H1 (cell line): ENCODE data around the gene THADA. TPM values are rescaled to one million over a fixed set of nuclear protein-coding genes. Genes with fewer than 3 reads are reported as not detected.

ENCODE experiments used
- CTCF ChIA-PET: fragments of 300-600 bp; sonication (Branson Sonifier 250); formaldehyde crosslinking; loops from one replicate; lab custom pipeline; 2021; ENCODE audit not compliant: partially characterized antibody; lab: Charles Lee
- POLR2A ChIA-PET: fragments of 300-600 bp; sonication (Branson Sonifier 250); formaldehyde crosslinking; loops from one replicate; lab custom pipeline; 2021; ENCODE audit warnings: inconsistent platforms; ENCODE audit not compliant: partially characterized antibody; lab: Charles Lee
- DNase-seq, 2 experiments: peaks; one replicate each; pipeline versions ENCODE4 v3.0.0 to v3.0.0-alpha.2; 2010 to 2022; ENCODE audit warnings: low spot score in 2 of 2, low read depth in 1 of 2, mixed read lengths in 1 of 2
- FAIRE-seq: peaks from 2 replicates; lab custom pipeline; 2011; peaks lifted over from hg19 to GRCh38; lab: Jason Lieb, UNC
- H2AFZ ChIP-seq: 2 replicates; pipeline ENCODE4 v1.8.1; 2012; ENCODE audit warnings: low read length, inconsistent platforms
- H2AK5ac ChIP-seq: 2 replicates; pipeline ENCODE4 v1.6.1; 2013; ENCODE audit warnings: low read depth, low read length
- H2BK120ac ChIP-seq: replicated peaks from 2 replicates; pipeline ENCODE3; 2013; ENCODE audit warnings: low read depth, low read length, inconsistent platforms
- H2BK12ac ChIP-seq: 2 replicates; pipeline ENCODE4 v1.6.1; 2013; ENCODE audit warnings: low read depth, low read length
- H2BK15ac ChIP-seq: 2 replicates; pipeline ENCODE4 v1.6.1; 2013; ENCODE audit warnings: low read length
- H2BK20ac ChIP-seq: 2 replicates; pipeline ENCODE4 v1.6.1; 2013; ENCODE audit warnings: low read length
- H2BK5ac ChIP-seq: 2 replicates; pipeline ENCODE4 v1.6.1; 2013; ENCODE audit warnings: low read depth, low read length
- H3K14ac ChIP-seq: 2 replicates; pipeline ENCODE4 v1.6.1; 2013; ENCODE audit warnings: inconsistent platforms; ENCODE audit not compliant: insufficient read length
- H3K18ac ChIP-seq: 2 replicates; pipeline ENCODE4 v1.6.1; 2013; ENCODE audit warnings: low read length; ENCODE audit errors: extremely low read depth
- H3K23ac ChIP-seq: 2 replicates; pipeline ENCODE4 v1.6.1; 2013; ENCODE audit warnings: inconsistent platforms; ENCODE audit not compliant: insufficient read length
- H3K23me2 ChIP-seq: 2 replicates; pipeline ENCODE4 v1.6.1; 2013; ENCODE audit warnings: low read depth, low read length
- H3K27ac ChIP-seq: 2 replicates; pipeline ENCODE4 v1.6.1; 2011; ENCODE audit warnings: low read depth, low read length, inconsistent platforms
- H3K27me3 ChIP-seq, 4 experiments: replicated peaks in 1 of 4; 1 replicate in 1 of 4; 2 replicates in 3 of 4; pipeline versions ENCODE4 v1.6.1 to v1.8.1; 2011 to 2013; ENCODE audit warnings: low read length in 3 of 4, mild to moderate bottlenecking in 3 of 4, inconsistent platforms in 2 of 4, mixed read lengths in 2 of 4, moderate library complexity in 1 of 4; ENCODE audit not compliant: control insufficient read depth in 3 of 4, insufficient read depth in 3 of 4; ENCODE audit errors: extremely low read depth in 1 of 4
- H3K36me3 ChIP-seq, 4 experiments: 2 replicates each; pipeline versions ENCODE4 v1.6.1 to v1.8.1; 2011 to 2013; ENCODE audit warnings: mild to moderate bottlenecking in 4 of 4, low read length in 3 of 4, moderate library complexity in 2 of 4, control low read depth in 1 of 4, inconsistent platforms in 1 of 4; ENCODE audit not compliant: insufficient read depth in 4 of 4, control insufficient read depth in 2 of 4
- H3K4ac ChIP-seq: replicated peaks from 2 replicates; pipeline ENCODE3; 2013; ENCODE audit warnings: low read length, low read depth, mixed read lengths, inconsistent platforms; ENCODE audit not compliant: insufficient read length
- H3K4me1 ChIP-seq, 4 experiments: replicated peaks in 1 of 4; 1 replicate in 1 of 4; 2 replicates in 3 of 4; pipeline versions ENCODE4 v1.6.1 to v1.8.1; 2011 to 2013; ENCODE audit warnings: low read length in 3 of 4, inconsistent platforms in 2 of 4, mixed read lengths in 1 of 4; ENCODE audit not compliant: insufficient read depth in 4 of 4, control insufficient read depth in 3 of 4
- H3K4me2 ChIP-seq, 2 experiments: 2 replicates each; pipeline versions ENCODE4 v1.6.1 to v1.8.1; 2011 to 2013; ENCODE audit warnings: low read depth in 2 of 2, low read length in 2 of 2, control low read depth in 1 of 2, inconsistent platforms in 1 of 2, mild to moderate bottlenecking in 1 of 2; ENCODE audit not compliant: insufficient read depth in 1 of 2
- H3K4me3 ChIP-seq, 4 experiments: fragments of 200-600, 300-600 bp in 1 of 4; sonication (generic), shearing (Covaris generic), sonication (Bioruptor Twin) in 1 of 4; 2 replicates each; pipeline versions ENCODE4 v1.5.1 to v1.8.1; 2011 to 2016; ENCODE audit warnings: low read length in 4 of 4, low read depth in 3 of 4, control low read depth in 2 of 4, inconsistent platforms in 2 of 4, mild to moderate bottlenecking in 2 of 4, mixed read lengths in 1 of 4, moderate library complexity in 1 of 4; ENCODE audit not compliant: insufficient read depth in 2 of 4; ENCODE audit errors: extremely low read depth in 1 of 4
- H3K56ac ChIP-seq: replicated peaks from 2 replicates; pipeline ENCODE3; 2013; ENCODE audit warnings: low read depth, mild to moderate bottlenecking, mixed read lengths, low read length, inconsistent platforms; ENCODE audit not compliant: insufficient read length
- H3K79me1 ChIP-seq: 2 replicates; pipeline ENCODE4 v1.6.1; 2013; ENCODE audit warnings: low read depth, low read length, control low read depth
- H3K79me2 ChIP-seq, 2 experiments: 2 replicates each; pipeline versions ENCODE4 v1.6.1 to v1.8.1; 2012 to 2013; ENCODE audit warnings: low read length in 2 of 2, mild to moderate bottlenecking in 2 of 2, inconsistent platforms in 1 of 2; ENCODE audit not compliant: insufficient read depth in 2 of 2, control insufficient read depth in 1 of 2
- H3K9ac ChIP-seq, 4 experiments: replicated peaks in 1 of 4; 1 replicate in 1 of 4; 2 replicates in 3 of 4; pipeline versions ENCODE4 v1.6.1 to v1.8.1; 2011 to 2013; ENCODE audit warnings: low read depth in 3 of 4, low read length in 3 of 4, control low read depth in 2 of 4, mild to moderate bottlenecking in 2 of 4, moderate library complexity in 2 of 4, inconsistent platforms in 1 of 4; ENCODE audit errors: extremely low read depth in 1 of 4
- H3K9me3 ChIP-seq, 2 experiments: 2 replicates each; pipeline versions ENCODE4 v1.6.1 to v1.8.1; 2012 to 2013; ENCODE audit warnings: mild to moderate bottlenecking in 2 of 2, moderate library complexity in 2 of 2, control low read depth in 1 of 2, inconsistent platforms in 1 of 2, low read depth in 1 of 2, low read length in 1 of 2, mixed read lengths in 1 of 2; ENCODE audit not compliant: insufficient read depth in 2 of 2
- H4K20me1 ChIP-seq, 2 experiments: replicated peaks in 1 of 2; 2 replicates each; pipeline versions ENCODE3 to v1.8.1; 2011 to 2013; ENCODE audit warnings: inconsistent platforms in 2 of 2, low read length in 2 of 2, mild to moderate bottlenecking in 1 of 2; ENCODE audit not compliant: insufficient read depth in 2 of 2, control insufficient read depth in 1 of 2
- H4K5ac ChIP-seq: 2 replicates; pipeline ENCODE4 v1.6.1; 2013; ENCODE audit warnings: low read length, low read depth, mixed read lengths, inconsistent platforms; ENCODE audit not compliant: insufficient read length
- H4K8ac ChIP-seq: 2 replicates; pipeline ENCODE4 v1.8.0; 2013; ENCODE audit warnings: mild to moderate bottlenecking, moderate library complexity, low read length, inconsistent platforms; ENCODE audit not compliant: insufficient read depth; ENCODE audit errors: extremely low read depth
- H4K91ac ChIP-seq: replicated peaks from 2 replicates; pipeline ENCODE3; 2013; ENCODE audit warnings: low read length, mixed read lengths, inconsistent platforms; ENCODE audit not compliant: insufficient read length
- BACH1 ChIP-seq: IDR thresholded peaks from 2 replicates; pipeline ENCODE4 v1.6.1; 2012; ENCODE audit warnings: low read length, improper control_type of control experiment
- CTCF ChIP-seq, 3 experiments: IDR thresholded peaks; 1 replicate in 2 of 3; 2 replicates in 1 of 3; pipeline versions ENCODE4 v1.5.1 to v1.6.1; 2011; ENCODE audit warnings: low read length in 3 of 3, mild to moderate bottlenecking in 3 of 3, inconsistent platforms in 2 of 3, low read depth in 1 of 3, moderate library complexity in 1 of 3; ENCODE audit not compliant: insufficient read depth in 1 of 3; ENCODE audit errors: control extremely low read depth in 1 of 3
- KDM4A ChIP-seq: IDR thresholded peaks from one replicate; pipeline ENCODE4 v1.7.1; 2012; ENCODE audit warnings: low read depth, mild to moderate bottlenecking, moderate library complexity, low read length, inconsistent platforms; ENCODE audit not compliant: severe bottlenecking
- KDM5A ChIP-seq: fragments of 200-600 bp; IDR thresholded peaks from 2 replicates; pipeline ENCODE4 v1.7.1; 2012; ENCODE audit warnings: mild to moderate bottlenecking, low read length, inconsistent platforms, mixed read lengths
- RNF2 ChIP-seq: fragments of 200-900, 300-1000 bp; sonication (generic); IDR thresholded peaks from 2 replicates; pipeline ENCODE4 v1.7.1; 2016; ENCODE audit warnings: borderline replicate concordance, low read depth, mild to moderate bottlenecking, antibody characterized with exemption, low read length; ENCODE audit not compliant: poor library complexity, severe bottlenecking; ENCODE audit errors: missing control alignments
- SAP30 ChIP-seq: fragments of 300-600 bp; sonication (generic); IDR thresholded peaks from 2 replicates; pipeline ENCODE4 v1.7.1; 2012; ENCODE audit warnings: low read length, moderate library complexity, mild to moderate bottlenecking, inconsistent platforms; ENCODE audit not compliant: insufficient read depth, insufficient replicate concordance
- SIN3A ChIP-seq, 2 experiments: IDR thresholded peaks in 1 of 2; conservative IDR thresholded peaks in 1 of 2; 2 replicates each; pipeline ENCODE4 v1.6.1; 2011 to 2012; ENCODE audit warnings: low read length in 2 of 2, improper control_type of control experiment in 1 of 2, low read depth in 1 of 2, mild to moderate bottlenecking in 1 of 2
- TAF7 ChIP-seq: optimal IDR thresholded peaks from 2 replicates; pipeline ENCODE3; 2011; ENCODE audit warnings: low read depth, mild to moderate bottlenecking, inconsistent platforms, low read length, moderate library complexity, borderline replicate concordance
- WGBS, 2 experiments: shearing (Covaris generic) in 1 of 2; methylation state at CpG; one replicate each; pipeline versions ENCODE4 v1.1.6 to v1.1.7; 2013 to 2015; ENCODE audit warnings: low lambda C conversion rate in 2 of 2, mixed read lengths in 2 of 2, inconsistent platforms in 1 of 2, low coverage in 1 of 2, missing lambda C conversion rate in 1 of 2; ENCODE audit not compliant: insufficient replicate concordance in 2 of 2, insufficient coverage in 1 of 2, insufficient read length in 1 of 2; ENCODE audit errors: extremely low coverage in 1 of 2, missing lambda C conversion rate in 1 of 2; 5-methylcytosine and 5-hydroxymethylcytosine counted together
- polyA plus RNA-seq, 7 experiments: library from polyadenylated mRNA; depleted of rRNA in 3 of 7; stranded (reverse) in 5 of 7; unstranded in 2 of 7; fragments of >200 nt in 5 of 7; fragments of 200-250 nt in 2 of 7; gene quantifications; 1 replicate in 5 of 7; 2 replicates in 1 of 7; 4 replicates in 1 of 7; pipeline versions ENCODE4 v1.2.1 to v1.2.3, GENCODE V29; 2011 to 2013; ENCODE audit warnings: missing spikeins in 2 of 7, mixed read lengths in 2 of 7
- total RNA-seq: library from RNA; stranded (reverse); fragmentation: NEBNext Ultra II Directional; extraction: Animal tissue kit (Norgen Biotek cat#: 25700); gene quantifications from 2 replicates; pipeline ENCODE4 v1.2.1, GENCODE V29; 2021
- TF ChIP-seq, protein P1 (sequence below): IDR thresholded peaks from 2 replicates; pipeline ENCODE4 v1.6.1; 2011; ENCODE audit warnings: low read depth, mild to moderate bottlenecking, low read length; ENCODE audit not compliant: insufficient read depth

The THADA gene
- total and polyA plus RNA-seq, 2 of the 8 experiments (the other 6 are each of a cell fraction or from before 2014, with no cell fraction given), result 22.4 to 26.8 TPM

DNA sequence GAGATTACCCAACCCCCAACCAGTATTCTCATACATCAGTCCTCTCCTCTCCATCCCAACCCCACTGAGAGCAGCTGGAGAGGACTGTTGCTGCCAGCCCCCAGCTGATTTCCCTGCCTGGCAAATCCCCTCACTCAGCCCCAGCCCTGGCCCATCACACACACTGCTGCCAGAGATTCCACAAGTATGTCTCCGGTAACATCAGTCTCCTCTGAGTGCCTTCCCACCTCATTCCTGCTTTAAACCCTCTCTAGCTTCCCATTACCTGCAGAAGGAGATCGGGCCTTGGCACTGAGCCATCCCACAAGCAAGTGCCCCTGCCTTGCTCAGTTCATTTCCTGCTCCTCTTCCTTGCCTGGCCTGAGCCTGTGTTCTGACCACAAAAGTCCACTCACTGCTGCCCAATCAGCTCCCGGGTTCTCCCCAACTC, 318.9 kb downstream of the THADA start:
- Histone ChIP-seq H3K56ac (no peak overlapping the region), H2AFZ (no peak overlapping the region), H3K18ac (no peak overlapping the region), H3K9ac (no peak overlapping the region), H3K4me2 (no peak overlapping the region), H2BK12ac (no peak overlapping the region), H3K79me1 (no peaks in the 10 kb centered on the region), H2BK15ac (no peak overlapping the region), H4K8ac (no peak overlapping the region; the same call in 1 of the 2 replicates), H2AK5ac (no peak overlapping the region), H3K36me3 (no peaks in the 10 kb centered on the region; a peak in 1 of 8 replicates), H3K4me3 (no peak overlapping the region), H3K79me2 (no peaks in the 10 kb centered on the region), H4K5ac (no peak overlapping the region), H2BK20ac (no peak overlapping the region), H3K4me1 (peaks cover 0 to 3% (median 1%) of the 10 kb centered on the region in 4 experiments; a peak in 4 of 7 replicates), H3K27ac (no peak overlapping the region), H4K20me1 (no peaks in the 10 kb centered on the region), H3K27me3 (no peaks in the 10 kb centered on the region), H3K14ac (no peak overlapping the region), H2BK5ac (no peak overlapping the region), H4K91ac (no peak overlapping the region), H3K9me3 (no peaks in the 10 kb centered on the region), H3K23me2 (no peaks in the 10 kb centered on the region), H3K4ac (no peak overlapping the region), H3K23ac (no peak overlapping the region), H2BK120ac (no peak overlapping the region)
- 88% methylated on average over 3 of the region's 3 CpGs; no CpG with 5 or more reads in 1 of the 2 experiments for WGBS, 2 experiments
- FAIRE-seq (no peak), DNase-seq (no peak)
- POLR2A ChIA-PET, result interaction anchor here (1.4 kb wide), 1 partner anchor 50 kb away, joined by 3 read pairs; the partner anchor contains the start of gene ZFP36L2
- CTCF ChIA-PET, result interaction anchor here (0.8 to 2.3 kb wide), 10 partner anchors 10 to 216 kb away, joined by 3 to 10 read pairs (median 3); no protein-coding TSS in a partner anchor
- TF ChIP-seq BACH1, result no peak
- no peak for TF ChIP-seq KDM5A
- TF ChIP-seq KDM4A, result no peak
- TF ChIP-seq SIN3A (conservative IDR thresholded peaks at IDR 0.05 in 1 of 2, IDR thresholded peaks at IDR 0.05 in 1 of 2; ENCODE audit: low read depth in 1 of 2, low read length in 2 of 2), result no peak
- no peak for TF ChIP-seq TAF7
- no peak for TF ChIP-seq CTCF (IDR thresholded peaks at IDR 0.05; ENCODE audit: control extremely low read depth in 1 of 3, insufficient read depth in 1 of 3, low read depth in 1 of 3, low read length in 3 of 3)
- TF ChIP-seq, protein P1, sequence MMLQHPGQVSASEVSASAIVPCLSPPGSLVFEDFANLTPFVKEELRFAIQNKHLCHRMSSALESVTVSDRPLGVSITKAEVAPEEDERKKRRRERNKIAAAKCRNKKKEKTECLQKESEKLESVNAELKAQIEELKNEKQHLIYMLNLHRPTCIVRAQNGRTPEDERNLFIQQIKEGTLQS, result no peak
- TF ChIP-seq RNF2, result no peak
- TF ChIP-seq SAP30, result no peak
